Measurements from ENCODE around the gene ANKRD6.

ANKRD6 gene

GRCh38 chr6:89483111-89483720, 50.3 kb downstream of the ANKRD6 start:
- Histone ChIP-seq H3K27me3 (ENCODE audit: control insufficient read depth in 5 of 5, insufficient read depth in 4 of 5, low read length in 5 of 5) (no peaks in the 10 kb centered on the region), H3K9me3 (ENCODE audit: control insufficient read depth in 5 of 5, low read length in 5 of 5) (no peaks in the 10 kb centered on the region), H3K4me1 (ENCODE audit: control insufficient read depth in 5 of 5, insufficient read depth in 5 of 5, low read length in 5 of 5) (peaks cover 0 to 8% (median 0%) of the 10 kb centered on the region in 5 donors), H3K4me3 (ENCODE audit: low read depth in 1 of 5, low read length in 5 of 5) (no peak overlapping the region), H3K27ac (ENCODE audit: low read depth, low read length) (no peak overlapping the region), H3K36me3 (ENCODE audit: control insufficient read depth in 5 of 5, insufficient read depth in 5 of 5, low read length in 5 of 5) (no peaks in the 10 kb centered on the region), H3K9ac (ENCODE audit: low read length in 5 of 5) (no peak overlapping the region)

- Histone ChIP-seq H3K9me3 (ENCODE audit: control insufficient read depth in 5 of 5, low read length in 5 of 5) (no peaks in the 10 kb centered on the region), H3K36me3 (ENCODE audit: control insufficient read depth in 5 of 5, insufficient read depth in 5 of 5, low read length in 5 of 5) (no peaks in the 10 kb centered on the region), H3K9ac (ENCODE audit: low read length in 5 of 5) (no peak overlapping the region), H3K4me3 (ENCODE audit: low read depth in 1 of 5, low read length in 5 of 5) (no peak overlapping the region), H3K27ac (ENCODE audit: low read depth, low read length) (no peak overlapping the region), H3K27me3 (ENCODE audit: control insufficient read depth in 5 of 5, insufficient read depth in 4 of 5, low read length in 5 of 5) (no peaks in the 10 kb centered on the region), H3K4me1 (ENCODE audit: control insufficient read depth in 5 of 5, insufficient read depth in 5 of 5, low read length in 5 of 5) (peaks cover 0 to 8% (median 0%) of the 10 kb centered on the region in 5 donors)
These were observed 52.4 kb downstream of the ANKRD6 start for GRCh38 chr6:89485320-89485719.

- Histone ChIP-seq H3K27ac (ENCODE audit: low read depth, low read length) (no peak overlapping the region), H3K4me1 (ENCODE audit: control insufficient read depth in 5 of 5, insufficient read depth in 5 of 5, low read length in 5 of 5) (peaks cover 0 to 4% (median 0%) of the 10 kb centered on the region in 5 donors), H3K36me3 (ENCODE audit: control insufficient read depth in 5 of 5, insufficient read depth in 5 of 5, low read length in 5 of 5) (no peaks in the 10 kb centered on the region), H3K4me3 (ENCODE audit: low read depth in 1 of 5, low read length in 5 of 5) (no peak overlapping the region), H3K27me3 (ENCODE audit: control insufficient read depth in 5 of 5, insufficient read depth in 4 of 5, low read length in 5 of 5) (no peaks in the 10 kb centered on the region), H3K9ac (ENCODE audit: low read length in 5 of 5) (no peak overlapping the region), H3K9me3 (ENCODE audit: control insufficient read depth in 5 of 5, low read length in 5 of 5) (no peaks in the 10 kb centered on the region)
These were observed 54.9 kb downstream of the ANKRD6 start for GRCh38 chr6:89487864-89488263.

- no peak overlapping the region for H3K27ac ChIP-seq (ENCODE audit: low read depth, low read length)
- no peak overlapping the region for H3K4me3 ChIP-seq (ENCODE audit: low read depth in 1 of 5, low read length in 5 of 5)
- H3K9me3 ChIP-seq (ENCODE audit: control insufficient read depth in 5 of 5, low read length in 5 of 5) = no peaks in the 10 kb centered on the region
- H3K9ac ChIP-seq (ENCODE audit: low read length in 5 of 5) = no peak overlapping the region
- H3K4me1 ChIP-seq (ENCODE audit: control insufficient read depth in 5 of 5, insufficient read depth in 5 of 5, low read length in 5 of 5) = no peaks in the 10 kb centered on the region
- H3K27me3 ChIP-seq (ENCODE audit: control insufficient read depth in 5 of 5, insufficient read depth in 4 of 5, low read length in 5 of 5) = no peaks in the 10 kb centered on the region
- H3K36me3 ChIP-seq (ENCODE audit: control insufficient read depth in 5 of 5, insufficient read depth in 5 of 5, low read length in 5 of 5) = no peaks in the 10 kb centered on the region
These were observed 55.5 kb downstream of the ANKRD6 start for GRCh38 chr6:89488438-89488837.

GRCh38 chr6:89489078-89489477, 56.1 kb downstream of the ANKRD6 start:
- Histone ChIP-seq H3K9me3 (ENCODE audit: control insufficient read depth in 5 of 5, low read length in 5 of 5) (no peaks in the 10 kb centered on the region), H3K9ac (ENCODE audit: low read length in 5 of 5) (no peak overlapping the region), H3K4me1 (ENCODE audit: control insufficient read depth in 5 of 5, insufficient read depth in 5 of 5, low read length in 5 of 5) (no peaks in the 10 kb centered on the region), H3K27ac (ENCODE audit: low read depth, low read length) (no peak overlapping the region), H3K27me3 (ENCODE audit: control insufficient read depth in 5 of 5, insufficient read depth in 4 of 5, low read length in 5 of 5) (no peaks in the 10 kb centered on the region), H3K4me3 (ENCODE audit: low read depth in 1 of 5, low read length in 5 of 5) (no peak overlapping the region), H3K36me3 (ENCODE audit: control insufficient read depth in 5 of 5, insufficient read depth in 5 of 5, low read length in 5 of 5) (no peaks in the 10 kb centered on the region)

GRCh38 chr6:89492025-89492640, 59.2 kb downstream of the ANKRD6 start:
- H3K4me1 ChIP-seq (ENCODE audit: control insufficient read depth in 5 of 5, insufficient read depth in 5 of 5, low read length in 5 of 5) = peaks cover 0 to 4% (median 0%) of the 10 kb centered on the region in 5 donors
- no peak overlapping the region for H3K27ac ChIP-seq (ENCODE audit: low read depth, low read length)
- no peak overlapping the region for H3K9ac ChIP-seq (ENCODE audit: low read length in 5 of 5)
- no peak overlapping the region for H3K4me3 ChIP-seq (ENCODE audit: low read depth in 1 of 5, low read length in 5 of 5)
- H3K36me3 ChIP-seq (ENCODE audit: control insufficient read depth in 5 of 5, insufficient read depth in 5 of 5, low read length in 5 of 5) = no peaks in the 10 kb centered on the region
- H3K9me3 ChIP-seq (ENCODE audit: control insufficient read depth in 5 of 5, low read length in 5 of 5) = no peaks in the 10 kb centered on the region
- H3K27me3 ChIP-seq (ENCODE audit: control insufficient read depth in 5 of 5, insufficient read depth in 4 of 5, low read length in 5 of 5) = no peaks in the 10 kb centered on the region

- Histone ChIP-seq H3K4me3 (ENCODE audit: low read depth in 1 of 5, low read length in 5 of 5) (no peak overlapping the region), H3K36me3 (ENCODE audit: control insufficient read depth in 5 of 5, insufficient read depth in 5 of 5, low read length in 5 of 5) (no peaks in the 10 kb centered on the region), H3K27ac (ENCODE audit: low read depth, low read length) (no peak overlapping the region), H3K27me3 (ENCODE audit: control insufficient read depth in 5 of 5, insufficient read depth in 4 of 5, low read length in 5 of 5) (no peaks in the 10 kb centered on the region), H3K9ac (ENCODE audit: low read length in 5 of 5) (no peak overlapping the region), H3K4me1 (ENCODE audit: control insufficient read depth in 5 of 5, insufficient read depth in 5 of 5, low read length in 5 of 5) (peaks cover 0 to 4% (median 0%) of the 10 kb centered on the region in 5 donors), H3K9me3 (ENCODE audit: control insufficient read depth in 5 of 5, low read length in 5 of 5) (no peaks in the 10 kb centered on the region)
These were observed 61.3 kb downstream of the ANKRD6 start for GRCh38 chr6:89494131-89494793.

GRCh38 chr6:89495961-89496535, 63.1 kb downstream of the ANKRD6 start:
- H3K9me3 ChIP-seq (ENCODE audit: control insufficient read depth in 5 of 5, low read length in 5 of 5) = no peaks in the 10 kb centered on the region
- H3K4me3 ChIP-seq (ENCODE audit: low read depth in 1 of 5, low read length in 5 of 5) = no peak overlapping the region

GRCh38 chr6:89500611-89501010, 67.7 kb downstream of the ANKRD6 start:
- peaks cover 0 to 3% (median 0%) of the 10 kb centered on the region in 5 donors for H3K4me1 ChIP-seq (ENCODE audit: control insufficient read depth in 5 of 5, insufficient read depth in 5 of 5, low read length in 5 of 5)
- no peak overlapping the region for H3K4me3 ChIP-seq (ENCODE audit: low read depth in 1 of 5, low read length in 5 of 5)
- H3K27ac ChIP-seq (ENCODE audit: low read depth, low read length) = no peak overlapping the region
- H3K9me3 ChIP-seq (ENCODE audit: control insufficient read depth in 5 of 5, low read length in 5 of 5) = no peaks in the 10 kb centered on the region
- no peak overlapping the region for H3K9ac ChIP-seq (ENCODE audit: low read length in 5 of 5)
- no peaks in the 10 kb centered on the region for H3K27me3 ChIP-seq (ENCODE audit: control insufficient read depth in 5 of 5, insufficient read depth in 4 of 5, low read length in 5 of 5)
- H3K36me3 ChIP-seq (ENCODE audit: control insufficient read depth in 5 of 5, insufficient read depth in 5 of 5, low read length in 5 of 5) = no peaks in the 10 kb centered on the region

More at GRCh38 chr6:89495961-89496535, 63.1 kb downstream of the ANKRD6 start:
- no peaks in the 10 kb centered on the region for H3K27me3 ChIP-seq (ENCODE audit: control insufficient read depth in 5 of 5, insufficient read depth in 4 of 5, low read length in 5 of 5)
- H3K27ac ChIP-seq (ENCODE audit: low read depth, low read length) = no peak overlapping the region
- H3K4me1 ChIP-seq (ENCODE audit: control insufficient read depth in 5 of 5, insufficient read depth in 5 of 5, low read length in 5 of 5) = peaks cover 0 to 4% (median 0%) of the 10 kb centered on the region in 5 donors
- no peaks in the 10 kb centered on the region for H3K36me3 ChIP-seq (ENCODE audit: control insufficient read depth in 5 of 5, insufficient read depth in 5 of 5, low read length in 5 of 5)
- H3K9ac ChIP-seq (ENCODE audit: low read length in 5 of 5) = no peak overlapping the region

GRCh38 chr6:89501222-89501621, 68.3 kb downstream of the ANKRD6 start:
- no peaks in the 10 kb centered on the region for H3K4me1 ChIP-seq (ENCODE audit: control insufficient read depth in 5 of 5, insufficient read depth in 5 of 5, low read length in 5 of 5)
- H3K27me3 ChIP-seq (ENCODE audit: control insufficient read depth in 5 of 5, insufficient read depth in 4 of 5, low read length in 5 of 5) = no peaks in the 10 kb centered on the region
- H3K9me3 ChIP-seq (ENCODE audit: control insufficient read depth in 5 of 5, low read length in 5 of 5) = no peaks in the 10 kb centered on the region
- H3K27ac ChIP-seq (ENCODE audit: low read depth, low read length) = no peak overlapping the region
- no peak overlapping the region for H3K9ac ChIP-seq (ENCODE audit: low read length in 5 of 5)
- H3K36me3 ChIP-seq (ENCODE audit: control insufficient read depth in 5 of 5, insufficient read depth in 5 of 5, low read length in 5 of 5) = no peaks in the 10 kb centered on the region
- no peak overlapping the region for H3K4me3 ChIP-seq (ENCODE audit: low read depth in 1 of 5, low read length in 5 of 5)
